DND-41 (cell line): ENCODE results near the gene ATAD3A.

Experiments
- CTCF ChIP-seq: IDR thresholded peaks from 2 replicates; pipeline ENCODE4 v1.5.1; 2012; ENCODE audit warnings: borderline replicate concordance, low read length, moderate library complexity, mild to moderate bottlenecking; ENCODE audit not compliant: poor library complexity, severe bottlenecking; ENCODE audit errors: extremely low read depth
- EZH2 ChIP-seq: IDR thresholded peaks from 3 replicates; pipeline ENCODE4 v1.6.1; 2012; ENCODE audit warnings: borderline replicate concordance, low read depth, mild to moderate bottlenecking, moderate library complexity, low read length, inconsistent platforms; ENCODE audit not compliant: severe bottlenecking

GRCh38 chr1:1550087-1550486, 38.1 kb downstream of the ATAD3A start:
- TF ChIP-seq CTCF, result no peak
- no peak for TF ChIP-seq EZH2
